Measurements from ENCODE around the gene DFFB.

The DFFB gene

GRCh38 chr1:3926956-3927355 is 69.7 kb downstream of the DFFB start:
- no peak for DNase-seq (ENCODE audit: low read depth)

GRCh38 chr1:3928586-3928985 is 71.3 kb downstream of the DFFB start:
- no peak for DNase-seq (ENCODE audit: low read depth)

- DNase-seq (ENCODE audit: low read depth): no peak
Measured at GRCh38 chr1:3929126-3929525, 71.8 kb downstream of the DFFB start.

- DNase-seq (ENCODE audit: low read depth): no peak
Measured at GRCh38 chr1:3930301-3931006, 73.2 kb downstream of the DFFB start.

GRCh38 chr1:3931007-3931912 is 74.0 kb downstream of the DFFB start:
- DNase-seq (ENCODE audit: low read depth): no peak

- DNase-seq (ENCODE audit: low read depth): no peak
Measured at GRCh38 chr1:3932156-3932919, 75.1 kb downstream of the DFFB start.
